Renal pelvis (tissue), 4 donors: ENCODE measurements around the gene MOV10L1. TPM values are rescaled to one million over a fixed set of nuclear protein-coding genes. Genes with fewer than 3 reads are reported as not detected.

Experiments used
- DNase-seq: peaks from one replicate; pipeline ENCODE4 v3.0.0-alpha.2; 2013
- polyA plus RNA-seq, 3 donors: library from polyadenylated mRNA; unstranded; fragments of 120-200 nt; gene quantifications; one replicate each; pipeline ENCODE4 v1.2.1, GENCODE V29; 2013; ENCODE audit not compliant: insufficient read length in 3 of 3

The MOV10L1 gene
- polyA plus RNA-seq, 3 donors, result 0.70 to 1.1 (median 0.95) TPM

GRCh38 chr22:50188356-50188755 is 98.5 kb downstream of the MOV10L1 start:
- DNase-seq, result no peak

GRCh38 chr22:50189184-50189848 is 99.5 kb downstream of the MOV10L1 start:
- DNase-seq, result no peak

GRCh38 chr22:50189849-50190181 is 100.0 kb downstream of the MOV10L1 start:
- no peak for DNase-seq

- peak; percentile 56 for DNase-seq
Measured at GRCh38 chr22:50190182-50190940, 100.6 kb downstream of the MOV10L1 start.

GRCh38 chr22:50190941-50191741 is 101.3 kb downstream of the MOV10L1 start:
- no peak for DNase-seq

- DNase-seq, result no peak
Measured at GRCh38 chr22:50192436-50193204, 102.8 kb downstream of the MOV10L1 start.

- no peak for DNase-seq
Measured at GRCh38 chr22:50193621-50194020, 103.8 kb downstream of the MOV10L1 start.

- DNase-seq, result no peak
Measured at GRCh38 chr22:50194037-50194805, 104.4 kb downstream of the MOV10L1 start.

GRCh38 chr22:50196256-50196655 is 106.5 kb downstream of the MOV10L1 start:
- DNase-seq, result no peak

GRCh38 chr22:50197000-50197800 is 107.4 kb downstream of the MOV10L1 start:
- no peak for DNase-seq

GRCh38 chr22:50197856-50198623 is 108.2 kb downstream of the MOV10L1 start:
- no peak for DNase-seq

- no peak for DNase-seq
Measured at GRCh38 chr22:50198624-50199017, 108.8 kb downstream of the MOV10L1 start.

- no peak for DNase-seq
Measured at GRCh38 chr22:50199251-50199721, 109.5 kb downstream of the MOV10L1 start.

GRCh38 chr22:50199829-50200460 is 110.1 kb downstream of the MOV10L1 start:
- no peak for DNase-seq

- DNase-seq, result peak; percentile 85
Measured at GRCh38 chr22:50200461-50201190, 110.8 kb downstream of the MOV10L1 start, which contains the start of gene SELENOO. SELENOO (plus strand) TSS chr22:50201011; CDS start chr22:50201037, 26 bp downstream.

GRCh38 chr22:50201191-50202129 is 111.7 kb downstream of the MOV10L1 start:
- DNase-seq, result no peak
